GM06990 (cell line): ENCODE results near the gene CDK5RAP1.

Source experiments
- DNase-seq: peaks from one replicate; pipeline ENCODE4 v3.0.0-alpha.2; 2011; ENCODE audit not compliant: insufficient read length; ENCODE audit errors: extremely low read depth
- H3K27me3 ChIP-seq: replicated peaks from 2 replicates; pipeline ENCODE4 v1.6.0; 2011; ENCODE audit warnings: low read length; ENCODE audit not compliant: control insufficient read depth, insufficient read depth
- H3K36me3 ChIP-seq: 2 replicates; pipeline ENCODE4 v1.5.1; 2011; ENCODE audit warnings: low read length; ENCODE audit not compliant: control insufficient read depth, insufficient read depth
- H3K4me3 ChIP-seq: replicated peaks from 2 replicates; pipeline ENCODE4 v1.5.1; 2011; ENCODE audit warnings: low read depth, mild to moderate bottlenecking, control low read depth, low read length
- TF ChIP-seq, protein P1 (sequence below): IDR thresholded peaks from 2 replicates; pipeline ENCODE4 v1.5.1; 2011; ENCODE audit warnings: low read length, control low read depth, mild to moderate bottlenecking, inconsistent platforms; ENCODE audit not compliant: insufficient read depth, poor library complexity, severe bottlenecking

Gene CDK5RAP1

DNA sequence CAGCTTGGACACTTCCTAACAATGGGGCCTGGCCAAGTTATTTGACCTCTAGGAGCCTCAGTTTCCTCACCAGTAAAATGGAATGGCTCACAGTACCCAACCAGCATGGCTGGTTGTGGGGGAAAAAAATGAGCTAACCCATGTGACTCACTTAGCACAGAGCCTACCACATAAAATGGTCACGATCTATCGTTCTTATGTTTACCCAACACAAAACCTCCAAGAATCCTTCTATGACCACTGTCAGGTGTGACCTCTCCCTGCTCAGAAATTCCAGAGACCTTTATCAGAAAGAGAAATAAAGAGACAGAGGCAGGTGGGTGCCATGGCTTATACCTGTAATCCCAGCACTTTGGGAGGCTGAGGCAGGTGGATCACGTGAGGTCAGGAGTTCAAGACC, 78.9 kb downstream of the CDK5RAP1 start:
- no peaks in the 10 kb centered on the region for H3K36me3 ChIP-seq
- H3K4me3 ChIP-seq, result no peak overlapping the region
- DNase-seq, result no peak
- peaks cover 2% of the 10 kb centered on the region for H3K27me3 ChIP-seq
- TF ChIP-seq, protein P1, sequence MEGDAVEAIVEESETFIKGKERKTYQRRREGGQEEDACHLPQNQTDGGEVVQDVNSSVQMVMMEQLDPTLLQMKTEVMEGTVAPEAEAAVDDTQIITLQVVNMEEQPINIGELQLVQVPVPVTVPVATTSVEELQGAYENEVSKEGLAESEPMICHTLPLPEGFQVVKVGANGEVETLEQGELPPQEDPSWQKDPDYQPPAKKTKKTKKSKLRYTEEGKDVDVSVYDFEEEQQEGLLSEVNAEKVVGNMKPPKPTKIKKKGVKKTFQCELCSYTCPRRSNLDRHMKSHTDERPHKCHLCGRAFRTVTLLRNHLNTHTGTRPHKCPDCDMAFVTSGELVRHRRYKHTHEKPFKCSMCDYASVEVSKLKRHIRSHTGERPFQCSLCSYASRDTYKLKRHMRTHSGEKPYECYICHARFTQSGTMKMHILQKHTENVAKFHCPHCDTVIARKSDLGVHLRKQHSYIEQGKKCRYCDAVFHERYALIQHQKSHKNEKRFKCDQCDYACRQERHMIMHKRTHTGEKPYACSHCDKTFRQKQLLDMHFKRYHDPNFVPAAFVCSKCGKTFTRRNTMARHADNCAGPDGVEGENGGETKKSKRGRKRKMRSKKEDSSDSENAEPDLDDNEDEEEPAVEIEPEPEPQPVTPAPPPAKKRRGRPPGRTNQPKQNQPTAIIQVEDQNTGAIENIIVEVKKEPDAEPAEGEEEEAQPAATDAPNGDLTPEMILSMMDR, result no peak

DNA sequence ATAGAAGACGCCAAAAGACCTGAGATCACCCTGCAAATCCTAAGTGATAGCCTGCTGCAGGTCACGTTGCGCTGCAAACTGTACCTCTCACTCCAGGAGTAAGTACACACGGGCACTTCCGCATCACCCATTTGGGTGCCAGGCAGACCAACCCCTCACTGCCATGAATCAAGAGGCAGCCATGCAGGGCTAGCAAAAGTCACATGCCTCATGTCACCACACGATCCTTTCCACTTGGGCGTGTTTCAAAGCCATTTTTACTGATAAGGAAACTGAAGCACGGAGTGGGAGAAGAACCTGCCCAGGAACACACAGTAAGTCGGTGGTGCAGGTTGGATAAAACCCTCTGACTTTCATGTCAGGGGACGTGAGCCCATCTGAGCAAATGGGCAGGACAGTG, 81.3 kb downstream of the CDK5RAP1 start:
- TF ChIP-seq, protein P1, result no peak
- H3K4me3 ChIP-seq, result no peak overlapping the region
- no peak for DNase-seq
- H3K27me3 ChIP-seq, result peaks cover 2% of the 10 kb centered on the region
- no peaks in the 10 kb centered on the region for H3K36me3 ChIP-seq

DNA sequence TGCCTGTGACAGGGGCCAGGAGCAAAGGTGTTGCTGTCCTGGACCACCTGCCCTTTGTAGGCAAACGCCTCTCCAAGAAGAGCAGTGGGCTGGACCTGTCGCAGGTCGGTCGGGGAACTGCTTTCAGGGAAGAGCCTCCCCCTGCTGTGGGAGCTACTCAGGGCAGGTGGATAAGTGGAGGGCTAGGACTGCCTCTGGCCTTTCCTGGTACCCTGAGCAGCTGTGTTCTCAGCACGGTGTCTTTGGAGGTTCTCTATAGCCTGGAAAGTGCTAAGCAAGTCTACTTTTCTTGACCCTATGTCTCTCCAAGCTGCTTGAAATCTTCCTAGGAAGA, 83.3 kb downstream of the CDK5RAP1 start:
- Histone ChIP-seq H3K36me3 (no peaks in the 10 kb centered on the region), H3K4me3 (no peak overlapping the region), H3K27me3 (no peaks in the 10 kb centered on the region; the same call in none of the 2 replicates)
- DNase-seq, result no peak
- TF ChIP-seq, protein P1, result no peak

DNA sequence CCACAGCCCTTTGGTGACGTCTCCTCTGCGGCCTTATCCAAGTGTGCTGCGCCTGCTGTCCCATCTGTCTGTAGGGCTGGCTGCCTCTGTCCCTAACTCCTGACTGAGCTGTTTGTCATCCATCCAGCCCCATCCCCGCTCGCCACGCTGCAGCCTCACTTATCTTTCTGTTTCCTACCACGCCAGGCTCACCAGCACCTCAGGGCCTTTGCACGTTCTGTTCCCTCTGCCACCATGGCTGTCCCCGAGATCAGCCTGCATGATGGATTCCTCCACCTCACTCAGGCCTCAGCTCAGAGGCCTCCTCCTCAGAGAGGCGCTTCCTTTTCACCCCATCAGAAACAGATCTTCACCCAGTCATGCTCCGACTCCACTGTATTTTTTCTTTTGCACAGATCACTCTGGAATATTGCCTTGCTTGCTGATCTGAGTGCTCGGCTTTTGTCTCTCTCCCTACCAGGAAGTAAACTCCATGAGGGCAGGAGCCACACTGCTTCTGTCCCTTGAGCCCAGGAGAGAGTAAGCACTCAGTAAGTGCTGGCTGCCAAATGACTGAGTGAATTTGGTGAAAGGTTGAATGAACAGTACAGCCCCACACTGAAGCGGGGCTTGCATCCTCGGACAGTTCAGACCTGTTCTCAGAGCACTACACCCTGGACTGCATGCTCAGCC, 83.8 kb downstream of the CDK5RAP1 start:
- TF ChIP-seq, protein P1, result no peak
- Histone ChIP-seq H3K4me3 (no peak overlapping the region), H3K27me3 (no peaks in the 10 kb centered on the region; the same call in none of the 2 replicates), H3K36me3 (no peaks in the 10 kb centered on the region)
- no peak for DNase-seq

DNA sequence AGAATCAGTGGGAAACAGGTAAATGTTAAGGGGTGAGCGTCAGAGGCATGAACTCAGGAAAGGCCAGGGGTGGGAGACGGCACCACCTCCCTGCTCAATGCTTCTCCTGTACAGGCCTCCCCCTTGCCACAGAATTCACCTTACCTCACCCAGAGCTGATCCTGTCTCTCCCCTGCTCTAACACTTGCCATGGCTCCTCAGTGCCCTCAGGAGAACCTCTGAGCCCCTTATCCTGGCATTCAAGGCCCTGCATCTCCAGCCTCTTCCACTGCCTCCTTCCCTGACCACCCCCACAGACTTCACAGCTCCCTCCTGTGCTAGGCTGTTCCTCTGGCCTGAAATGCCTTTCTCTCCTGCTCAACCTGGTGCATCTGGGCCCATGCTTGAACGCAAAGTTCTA, 84.4 kb downstream of the CDK5RAP1 start:
- no peaks in the 10 kb centered on the region for H3K36me3 ChIP-seq
- no peaks in the 10 kb centered on the region; the same call in none of the 2 replicates for H3K27me3 ChIP-seq
- no peak overlapping the region for H3K4me3 ChIP-seq
- DNase-seq, result no peak
- TF ChIP-seq, protein P1, result no peak

DNA sequence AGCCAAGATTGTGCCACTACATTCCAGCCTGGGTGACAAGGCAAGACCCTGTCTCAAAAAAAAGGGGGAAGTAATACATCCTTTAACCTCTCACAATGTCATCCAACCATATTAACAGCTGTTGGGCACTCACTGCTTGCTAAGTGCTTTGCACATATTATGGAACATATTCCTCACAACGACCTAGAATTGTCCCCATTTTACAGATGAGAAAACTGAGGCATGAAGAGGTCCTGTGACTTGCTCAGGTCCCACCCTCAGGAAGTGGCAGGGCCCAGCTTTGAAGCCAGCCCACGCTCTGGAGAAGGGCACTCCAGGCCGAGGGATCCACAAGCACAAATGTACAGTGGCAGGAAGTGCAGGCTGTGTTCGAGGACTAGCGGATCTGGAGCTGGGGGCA, 85.0 kb downstream of the CDK5RAP1 start:
- H3K4me3 ChIP-seq, result no peak overlapping the region
- TF ChIP-seq, protein P1, result no peak
- H3K27me3 ChIP-seq, result no peaks in the 10 kb centered on the region; the same call in none of the 2 replicates
- no peaks in the 10 kb centered on the region for H3K36me3 ChIP-seq
- no peak for DNase-seq
